KG1 (cell line): ENCODE measurements around the gene CKS1B.

Source experiments
- DNase-seq: peaks from one replicate; lab custom pipeline; 2025; lab: John Stamatoyannopoulos, UW

CKS1B gene

GRCh38 chr1:155015527-155016230, 41.2 kb downstream of the CKS1B start:
- no peak for DNase-seq

GRCh38 chr1:155016231-155016831, 41.9 kb downstream of the CKS1B start:
- DNase-seq: no peak

GRCh38 chr1:155017041-155017945, 42.8 kb downstream of the CKS1B start:
- peak; percentile 67 for DNase-seq

GRCh38 chr1:155017946-155018316, 43.5 kb downstream of the CKS1B start:
- DNase-seq: no peak

DNA sequence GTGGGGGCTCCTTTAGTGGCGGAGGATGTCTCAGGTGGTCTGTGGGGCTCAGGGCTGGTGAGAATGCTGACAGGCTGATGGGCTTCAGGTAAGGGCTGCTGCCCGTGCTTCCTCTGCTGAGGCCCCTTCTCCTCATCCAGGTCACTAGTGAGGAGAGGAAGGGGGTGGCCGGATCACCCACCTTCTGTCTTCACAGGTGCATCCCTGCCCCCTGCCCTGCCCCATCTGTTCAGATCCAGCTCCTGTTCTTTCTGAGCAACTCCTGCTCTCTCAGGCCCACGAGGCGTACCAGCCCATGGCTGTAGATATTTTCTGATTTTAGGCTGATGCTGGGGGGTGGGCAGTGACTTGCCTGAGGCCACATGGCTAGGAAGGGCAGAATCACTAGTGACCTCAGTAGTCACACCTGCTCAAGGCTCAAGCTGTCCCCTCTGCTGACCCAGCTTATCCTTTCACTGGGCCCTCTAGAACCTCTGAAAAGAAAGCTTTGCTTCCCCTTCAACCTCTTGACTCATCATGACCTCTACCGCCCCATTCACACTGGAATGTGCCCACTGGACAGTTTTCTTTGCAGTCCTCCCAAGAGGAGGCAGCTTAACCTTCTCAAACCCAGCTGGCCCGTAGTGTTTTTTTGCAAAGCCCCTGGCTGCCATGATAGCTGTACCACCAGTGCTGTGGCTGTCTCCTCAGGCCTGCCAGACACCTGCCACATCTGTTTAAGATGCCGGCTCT, 44.3 kb downstream of the CKS1B start:
- DNase-seq: no peak

DNA sequence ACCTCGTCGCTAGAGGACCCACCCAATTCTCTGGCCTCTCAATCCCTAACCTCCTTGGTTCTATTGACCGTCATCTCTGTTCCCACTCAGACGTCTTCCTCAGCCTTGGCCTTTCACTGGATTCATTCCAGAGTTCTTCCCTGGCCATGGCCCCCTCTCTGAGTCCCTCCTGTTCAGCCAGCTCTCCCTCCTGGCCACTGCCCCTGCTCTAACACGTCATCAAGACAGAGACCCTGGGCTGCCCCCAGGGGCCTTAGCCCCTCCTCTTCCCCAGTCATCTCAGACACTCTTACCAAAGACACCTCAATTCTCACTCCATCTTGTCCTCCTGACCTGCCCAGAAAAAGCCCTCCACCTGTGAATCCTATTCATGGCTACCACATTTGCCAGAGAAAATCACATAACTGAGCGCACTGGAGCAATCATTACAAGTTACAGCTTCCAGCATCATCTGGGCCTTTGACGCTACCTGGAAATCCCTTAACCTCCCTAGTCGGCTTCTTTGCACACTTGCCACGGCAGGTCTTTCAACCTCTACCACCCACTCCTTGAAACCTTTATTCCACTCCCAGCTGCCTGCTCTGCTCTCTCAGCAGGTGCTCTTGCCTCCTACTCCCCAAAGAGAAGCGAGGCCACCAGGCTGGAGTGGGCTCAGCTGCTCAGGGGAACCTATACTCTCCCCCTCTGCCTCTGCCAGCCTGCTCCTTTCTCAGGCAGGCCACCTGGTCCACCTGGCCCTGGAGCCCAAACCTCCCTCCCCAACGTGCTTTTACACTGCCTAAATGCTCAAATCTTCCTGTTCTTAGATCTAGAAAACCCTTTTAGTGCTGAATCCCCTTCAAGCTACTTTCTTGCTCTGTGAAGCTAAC, 45.1 kb downstream of the CKS1B start:
- no peak for DNase-seq

DNA sequence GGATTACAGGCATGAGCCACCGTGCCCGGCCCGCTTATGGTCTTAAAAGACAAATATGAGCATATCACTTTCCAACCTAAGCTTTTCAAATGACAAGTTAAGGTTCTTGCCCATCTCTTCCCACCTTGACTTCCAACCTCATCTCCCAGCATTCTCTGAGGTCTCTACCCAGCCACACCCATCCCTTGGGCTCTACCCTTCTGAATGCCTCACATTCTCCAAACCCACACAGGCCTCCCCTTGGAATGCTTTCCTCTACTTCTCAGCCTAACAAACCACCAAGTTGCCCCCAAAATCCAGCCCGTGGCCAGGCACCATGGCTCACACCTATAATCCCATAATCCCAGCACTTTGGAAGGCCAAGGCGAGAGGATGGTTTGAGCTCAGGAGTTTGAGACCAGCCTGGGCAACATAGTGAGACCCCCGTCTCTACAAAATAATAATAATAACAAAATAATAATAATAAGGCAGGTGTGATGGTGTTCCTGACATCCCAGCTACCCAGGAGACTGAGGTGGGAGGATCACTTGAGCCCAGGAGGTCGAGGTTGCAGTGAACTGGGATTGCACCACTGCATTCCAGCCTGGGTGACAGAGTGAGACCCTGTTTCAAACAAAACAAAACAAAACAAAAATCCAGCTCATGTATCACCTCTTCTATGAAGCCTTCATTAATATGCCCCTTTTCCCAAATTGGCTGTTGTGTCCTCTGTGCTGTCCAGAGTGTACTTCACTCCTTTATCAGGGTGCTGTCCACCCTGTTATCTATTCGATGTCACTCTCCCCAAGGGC, 47.9 kb downstream of the CKS1B start:
- no peak for DNase-seq

- no peak for DNase-seq
Observed at GRCh38 chr1:155022927-155023236, 48.4 kb downstream of the CKS1B start.

DNA sequence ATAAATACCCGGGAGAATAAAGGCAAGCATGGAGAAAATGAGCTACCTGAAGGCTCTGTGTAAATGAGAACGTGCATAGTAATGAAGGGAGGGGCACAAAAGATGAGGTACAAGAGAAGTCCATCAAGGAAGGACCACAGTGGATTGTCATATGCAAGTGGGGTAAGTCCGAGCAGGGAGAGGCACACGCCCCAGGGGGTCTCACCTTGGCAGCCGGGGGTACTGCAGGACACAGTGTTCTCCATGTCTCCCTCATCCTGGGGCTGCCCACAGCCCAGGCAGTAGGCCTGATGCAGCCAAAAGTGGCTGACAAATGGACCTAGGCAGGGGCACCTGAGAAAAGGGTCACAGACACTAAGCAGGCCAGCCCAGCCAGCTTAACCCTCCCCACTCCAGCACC, 49.1 kb downstream of the CKS1B start:
- no peak for DNase-seq

DNA sequence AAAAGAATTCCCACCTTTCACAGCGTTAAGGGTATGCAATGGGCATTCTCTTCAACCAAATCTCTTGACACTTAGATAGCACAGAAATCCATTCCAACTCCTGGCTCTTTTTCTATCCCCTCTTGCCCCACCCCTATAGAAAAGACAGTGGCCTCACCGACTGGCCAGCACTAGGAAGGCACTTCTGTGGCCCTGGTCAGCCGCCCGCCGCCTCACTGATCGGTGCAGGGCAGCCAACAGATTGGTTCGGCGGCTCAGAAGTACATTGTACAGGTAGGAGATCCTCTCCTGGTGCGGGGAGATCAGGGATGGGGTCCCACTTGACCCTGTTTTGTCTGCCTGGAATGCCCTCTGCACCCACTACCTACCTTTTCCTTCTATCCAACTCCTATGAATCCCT, 49.8 kb downstream of the CKS1B start:
- no peak for DNase-seq

- no peak for DNase-seq
Observed at GRCh38 chr1:155026154-155026553, 51.7 kb downstream of the CKS1B start.

- no peak for DNase-seq
Observed at GRCh38 chr1:155026588-155026987, 52.1 kb downstream of the CKS1B start.
